HEK293 (cell line): ENCODE data around the gene ATP8A2.

Source experiments
- CTCF ChIA-PET: fragments of 350-600 bp; formaldehyde crosslinking; extraction: SDS; loops from one replicate; lab custom pipeline; 2021; ENCODE audit warnings: antibody characterized with exemption; lab: Yijun Ruan, JAX
- POLR2A ChIA-PET: fragments of 300-600 bp; formaldehyde crosslinking; extraction: SDS; loops from one replicate; lab custom pipeline; 2020; ENCODE audit warnings: antibody characterized with exemption, inconsistent platforms; lab: Yijun Ruan, JAX
- H3K27ac ChIP-seq: fragments of 200-500 bp; sonication (Bioruptor generic); 2 replicates; pipeline ENCODE4 v1.5.1; 2014; ENCODE audit warnings: low read depth, low read length, control low read depth, inconsistent platforms; ENCODE audit errors: extremely low read depth
- H3K36me3 ChIP-seq, 2 experiments: fragments of 200-500 bp in 1 of 2; sonication (Bioruptor generic) in 1 of 2; 1 replicate in 1 of 2; 2 replicates in 1 of 2; pipeline ENCODE4 v1.5.1; 2014 to 2017; ENCODE audit warnings: inconsistent platforms in 2 of 2, low read length in 2 of 2; ENCODE audit not compliant: control insufficient read depth in 2 of 2, insufficient read depth in 1 of 2
- H3K4me1 ChIP-seq: fragments of 200-500 bp; sonication (Bioruptor generic); 2 replicates; pipeline ENCODE4 v1.5.1; 2014; ENCODE audit warnings: mild to moderate bottlenecking, low read length, inconsistent platforms; ENCODE audit not compliant: control insufficient read depth, insufficient read depth
- H3K4me3 ChIP-seq: 2 replicates; pipeline ENCODE4 v1.5.1; 2011; ENCODE audit warnings: low read depth, mild to moderate bottlenecking, control low read depth, low read length, moderate library complexity
- H3K9me3 ChIP-seq: fragments of 200-500 bp; sonication (Bioruptor generic); 2 replicates; pipeline ENCODE4 v1.5.1; 2014; ENCODE audit warnings: low read depth, low read length, inconsistent platforms; ENCODE audit not compliant: control insufficient read depth, insufficient read depth
- BCL11A ChIP-seq: fragments of 450-650 bp; formaldehyde crosslinking; IDR thresholded peaks from 2 replicates; pipeline ENCODE4 v1.5.1; 2016; ENCODE audit warnings: low read depth, missing biosample characterization, missing genetic modification characterization
- IKZF3 ChIP-seq: fragments of 450-650 bp; IDR thresholded peaks from 2 replicates; pipeline ENCODE4 v1.5.0; 2018; ENCODE audit warnings: missing biosample characterization, mild to moderate bottlenecking, missing genetic modification characterization, moderate library complexity
- SCRT2 ChIP-seq: fragments of 450-650 bp; formaldehyde crosslinking; IDR thresholded peaks from 2 replicates; pipeline ENCODE4 v1.5.1; 2016; ENCODE audit warnings: missing biosample characterization, missing genetic modification characterization
- ZFP3 ChIP-seq: fragments of 450-650 bp; formaldehyde crosslinking; IDR thresholded peaks from 2 replicates; pipeline ENCODE4 v1.5.1; 2016; ENCODE audit warnings: low read depth, missing biosample characterization, missing genetic modification characterization
- ZNF140 ChIP-seq: fragments of 450-650 bp; formaldehyde crosslinking; IDR thresholded peaks from 2 replicates; pipeline ENCODE4 v1.5.1; 2016; ENCODE audit warnings: missing biosample characterization, missing genetic modification characterization
- ZNF211 ChIP-seq: fragments of 450-650 bp; formaldehyde crosslinking; IDR thresholded peaks from 2 replicates; pipeline ENCODE4 v1.5.1; 2016; ENCODE audit warnings: low read depth, missing biosample characterization, missing genetic modification characterization
- ZNF292 ChIP-seq: fragments of 450-650 bp; formaldehyde crosslinking; IDR thresholded peaks from 2 replicates; pipeline ENCODE4 v1.5.1; 2016; ENCODE audit warnings: low read depth, missing biosample characterization, missing genetic modification characterization, borderline replicate concordance
- ZNF366 ChIP-seq: fragments of 450-650 bp; formaldehyde crosslinking; conservative IDR thresholded peaks from 2 replicates; pipeline ENCODE4 v1.5.1; 2016; ENCODE audit warnings: missing biosample characterization, missing genetic modification characterization
- ZNF76 ChIP-seq: fragments of 450-650 bp; formaldehyde crosslinking; IDR thresholded peaks from 2 replicates; pipeline ENCODE4; 2016; ENCODE audit warnings: low read depth, missing biosample characterization, missing genetic modification characterization, borderline replicate concordance
- TF ChIP-seq, protein P1 (sequence below): fragments of 450-650 bp; formaldehyde crosslinking; conservative IDR thresholded peaks from 2 replicates; pipeline ENCODE4 v1.5.1; 2016; ENCODE audit warnings: low read depth, missing biosample characterization, missing genetic modification characterization
- TF ChIP-seq, protein P2 (sequence below): sonication (generic); formaldehyde crosslinking; IDR thresholded peaks from 2 replicates; pipeline ENCODE4 v1.8.1; 2022; ENCODE audit warnings: mild to moderate bottlenecking, moderate library complexity, missing genetic modification reagents
- TF ChIP-seq, protein P3 (sequence below): fragments of 450-650 bp; formaldehyde crosslinking; IDR thresholded peaks from 2 replicates; pipeline ENCODE4 v1.5.1; 2017; ENCODE audit warnings: missing biosample characterization, missing genetic modification characterization
- TF ChIP-seq, protein P4 (sequence below): fragments of 450-650 bp; formaldehyde crosslinking; IDR thresholded peaks from 2 replicates; pipeline ENCODE4 v1.5.1; 2016; ENCODE audit warnings: missing biosample characterization, missing genetic modification characterization, low read depth
- TF ChIP-seq, protein P5 (sequence below): fragments of 450-650 bp; formaldehyde crosslinking; IDR thresholded peaks from 2 replicates; pipeline ENCODE4 v1.5.1; 2016; ENCODE audit warnings: missing biosample characterization, missing genetic modification characterization
- TF ChIP-seq, protein P6 (sequence below): fragments of 450-650 bp; formaldehyde crosslinking; IDR thresholded peaks from 2 replicates; pipeline ENCODE4 v1.5.1; 2016; ENCODE audit warnings: missing biosample characterization, missing genetic modification characterization

ATP8A2 gene

DNA sequence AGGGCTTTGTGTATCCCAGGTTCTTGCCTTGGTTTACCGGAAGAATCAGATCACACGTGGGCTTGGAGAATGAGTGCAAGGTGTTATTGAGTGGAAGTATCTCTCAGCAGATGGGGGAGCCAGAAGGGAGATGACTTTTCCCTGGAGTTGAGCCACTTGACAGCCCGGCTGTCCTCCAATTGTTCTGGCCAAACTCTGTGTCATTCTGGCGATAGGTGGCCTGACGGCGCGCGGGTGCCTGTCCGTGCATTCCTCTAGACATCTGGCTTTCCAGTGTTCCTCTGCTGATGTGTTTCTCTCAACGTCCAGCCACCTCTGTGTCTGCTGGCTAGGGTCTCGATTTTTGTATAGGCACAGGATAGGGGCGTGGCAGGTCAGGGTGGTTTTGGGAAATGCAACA is 498.2 kb downstream of the ATP8A2 start:
- no peaks in the 10 kb centered on the region for H3K4me1 ChIP-seq
- CTCF ChIA-PET: no interaction called here
- TF ChIP-seq ZNF140 (tag by site-specific recombination): no peak
- TF ChIP-seq, protein P1, sequence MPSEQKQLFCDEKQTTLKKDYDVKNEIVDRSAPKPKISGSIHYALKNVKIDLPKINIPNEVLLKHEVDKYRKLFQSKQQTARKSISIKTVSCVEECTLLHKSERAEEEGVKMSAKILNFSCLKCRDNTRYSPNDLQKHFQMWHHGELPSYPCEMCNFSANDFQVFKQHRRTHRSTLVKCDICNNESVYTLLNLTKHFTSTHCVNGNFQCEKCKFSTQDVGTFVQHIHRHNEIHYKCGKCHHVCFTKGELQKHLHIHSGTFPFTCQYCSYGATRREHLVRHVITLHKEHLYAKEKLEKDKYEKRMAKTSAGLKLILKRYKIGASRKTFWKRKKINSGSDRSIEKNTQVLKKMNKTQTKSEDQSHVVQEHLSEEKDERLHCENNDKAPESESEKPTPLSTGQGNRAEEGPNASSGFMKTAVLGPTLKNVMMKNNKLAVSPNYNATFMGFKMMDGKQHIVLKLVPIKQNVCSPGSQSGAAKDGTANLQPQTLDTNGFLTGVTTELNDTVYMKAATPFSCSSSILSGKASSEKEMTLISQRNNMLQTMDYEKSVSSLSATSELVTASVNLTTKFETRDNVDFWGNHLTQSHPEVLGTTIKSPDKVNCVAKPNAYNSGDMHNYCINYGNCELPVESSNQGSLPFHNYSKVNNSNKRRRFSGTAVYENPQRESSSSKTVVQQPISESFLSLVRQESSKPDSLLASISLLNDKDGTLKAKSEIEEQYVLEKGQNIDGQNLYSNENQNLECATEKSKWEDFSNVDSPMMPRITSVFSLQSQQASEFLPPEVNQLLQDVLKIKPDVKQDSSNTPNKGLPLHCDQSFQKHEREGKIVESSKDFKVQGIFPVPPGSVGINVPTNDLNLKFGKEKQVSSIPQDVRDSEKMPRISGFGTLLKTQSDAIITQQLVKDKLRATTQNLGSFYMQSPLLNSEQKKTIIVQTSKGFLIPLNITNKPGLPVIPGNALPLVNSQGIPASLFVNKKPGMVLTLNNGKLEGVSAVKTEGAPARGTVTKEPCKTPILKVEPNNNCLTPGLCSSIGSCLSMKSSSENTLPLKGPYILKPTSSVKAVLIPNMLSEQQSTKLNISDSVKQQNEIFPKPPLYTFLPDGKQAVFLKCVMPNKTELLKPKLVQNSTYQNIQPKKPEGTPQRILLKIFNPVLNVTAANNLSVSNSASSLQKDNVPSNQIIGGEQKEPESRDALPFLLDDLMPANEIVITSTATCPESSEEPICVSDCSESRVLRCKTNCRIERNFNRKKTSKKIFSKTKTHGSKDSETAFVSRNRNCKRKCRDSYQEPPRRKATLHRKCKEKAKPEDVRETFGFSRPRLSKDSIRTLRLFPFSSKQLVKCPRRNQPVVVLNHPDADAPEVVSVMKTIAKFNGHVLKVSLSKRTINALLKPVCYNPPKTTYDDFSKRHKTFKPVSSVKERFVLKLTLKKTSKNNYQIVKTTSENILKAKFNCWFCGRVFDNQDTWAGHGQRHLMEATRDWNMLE: no peak
- TF ChIP-seq, protein P2, sequence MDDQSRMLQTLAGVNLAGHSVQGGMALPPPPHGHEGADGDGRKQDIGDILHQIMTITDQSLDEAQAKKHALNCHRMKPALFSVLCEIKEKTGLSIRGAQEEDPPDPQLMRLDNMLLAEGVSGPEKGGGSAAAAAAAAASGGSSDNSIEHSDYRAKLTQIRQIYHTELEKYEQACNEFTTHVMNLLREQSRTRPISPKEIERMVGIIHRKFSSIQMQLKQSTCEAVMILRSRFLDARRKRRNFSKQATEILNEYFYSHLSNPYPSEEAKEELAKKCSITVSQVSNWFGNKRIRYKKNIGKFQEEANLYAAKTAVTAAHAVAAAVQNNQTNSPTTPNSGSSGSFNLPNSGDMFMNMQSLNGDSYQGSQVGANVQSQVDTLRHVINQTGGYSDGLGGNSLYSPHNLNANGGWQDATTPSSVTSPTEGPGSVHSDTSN (CRISPR knock-in tag): no peak
- TF ChIP-seq, protein P3, sequence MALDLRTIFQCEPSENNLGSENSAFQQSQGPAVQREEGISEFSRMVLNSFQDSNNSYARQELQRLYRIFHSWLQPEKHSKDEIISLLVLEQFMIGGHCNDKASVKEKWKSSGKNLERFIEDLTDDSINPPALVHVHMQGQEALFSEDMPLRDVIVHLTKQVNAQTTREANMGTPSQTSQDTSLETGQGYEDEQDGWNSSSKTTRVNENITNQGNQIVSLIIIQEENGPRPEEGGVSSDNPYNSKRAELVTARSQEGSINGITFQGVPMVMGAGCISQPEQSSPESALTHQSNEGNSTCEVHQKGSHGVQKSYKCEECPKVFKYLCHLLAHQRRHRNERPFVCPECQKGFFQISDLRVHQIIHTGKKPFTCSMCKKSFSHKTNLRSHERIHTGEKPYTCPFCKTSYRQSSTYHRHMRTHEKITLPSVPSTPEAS: no peak
- no peak for TF ChIP-seq IKZF3
- no peak for TF ChIP-seq SCRT2
- no peak for TF ChIP-seq ZNF366 (tag by site-specific recombination)
- TF ChIP-seq BCL11A (tag by site-specific recombination): no peak
- no peak for TF ChIP-seq ZNF76 (tag by site-specific recombination)
- TF ChIP-seq, protein P4, sequence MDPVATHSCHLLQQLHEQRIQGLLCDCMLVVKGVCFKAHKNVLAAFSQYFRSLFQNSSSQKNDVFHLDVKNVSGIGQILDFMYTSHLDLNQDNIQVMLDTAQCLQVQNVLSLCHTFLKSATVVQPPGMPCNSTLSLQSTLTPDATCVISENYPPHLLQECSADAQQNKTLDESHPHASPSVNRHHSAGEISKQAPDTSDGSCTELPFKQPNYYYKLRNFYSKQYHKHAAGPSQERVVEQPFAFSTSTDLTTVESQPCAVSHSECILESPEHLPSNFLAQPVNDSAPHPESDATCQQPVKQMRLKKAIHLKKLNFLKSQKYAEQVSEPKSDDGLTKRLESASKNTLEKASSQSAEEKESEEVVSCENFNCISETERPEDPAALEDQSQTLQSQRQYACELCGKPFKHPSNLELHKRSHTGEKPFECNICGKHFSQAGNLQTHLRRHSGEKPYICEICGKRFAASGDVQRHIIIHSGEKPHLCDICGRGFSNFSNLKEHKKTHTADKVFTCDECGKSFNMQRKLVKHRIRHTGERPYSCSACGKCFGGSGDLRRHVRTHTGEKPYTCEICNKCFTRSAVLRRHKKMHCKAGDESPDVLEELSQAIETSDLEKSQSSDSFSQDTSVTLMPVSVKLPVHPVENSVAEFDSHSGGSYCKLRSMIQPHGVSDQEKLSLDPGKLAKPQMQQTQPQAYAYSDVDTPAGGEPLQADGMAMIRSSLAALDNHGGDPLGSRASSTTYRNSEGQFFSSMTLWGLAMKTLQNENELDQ (tag by site-specific recombination): no peak
- TF ChIP-seq, protein P5, sequence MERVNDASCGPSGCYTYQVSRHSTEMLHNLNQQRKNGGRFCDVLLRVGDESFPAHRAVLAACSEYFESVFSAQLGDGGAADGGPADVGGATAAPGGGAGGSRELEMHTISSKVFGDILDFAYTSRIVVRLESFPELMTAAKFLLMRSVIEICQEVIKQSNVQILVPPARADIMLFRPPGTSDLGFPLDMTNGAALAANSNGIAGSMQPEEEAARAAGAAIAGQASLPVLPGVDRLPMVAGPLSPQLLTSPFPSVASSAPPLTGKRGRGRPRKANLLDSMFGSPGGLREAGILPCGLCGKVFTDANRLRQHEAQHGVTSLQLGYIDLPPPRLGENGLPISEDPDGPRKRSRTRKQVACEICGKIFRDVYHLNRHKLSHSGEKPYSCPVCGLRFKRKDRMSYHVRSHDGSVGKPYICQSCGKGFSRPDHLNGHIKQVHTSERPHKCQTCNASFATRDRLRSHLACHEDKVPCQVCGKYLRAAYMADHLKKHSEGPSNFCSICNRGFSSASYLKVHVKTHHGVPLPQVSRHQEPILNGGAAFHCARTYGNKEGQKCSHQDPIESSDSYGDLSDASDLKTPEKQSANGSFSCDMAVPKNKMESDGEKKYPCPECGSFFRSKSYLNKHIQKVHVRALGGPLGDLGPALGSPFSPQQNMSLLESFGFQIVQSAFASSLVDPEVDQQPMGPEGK: no peak
- TF ChIP-seq, protein P6, sequence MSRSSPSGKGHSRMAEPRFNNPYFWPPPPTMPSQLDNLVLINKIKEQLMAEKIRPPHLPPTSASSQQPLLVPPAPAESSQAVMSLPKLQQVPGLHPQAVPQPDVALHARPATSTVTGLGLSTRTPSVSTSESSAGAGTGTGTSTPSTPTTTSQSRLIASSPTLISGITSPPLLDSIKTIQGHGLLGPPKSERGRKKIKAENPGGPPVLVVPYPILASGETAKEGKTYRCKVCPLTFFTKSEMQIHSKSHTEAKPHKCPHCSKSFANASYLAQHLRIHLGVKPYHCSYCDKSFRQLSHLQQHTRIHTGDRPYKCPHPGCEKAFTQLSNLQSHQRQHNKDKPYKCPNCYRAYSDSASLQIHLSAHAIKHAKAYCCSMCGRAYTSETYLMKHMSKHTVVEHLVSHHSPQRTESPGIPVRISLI (tag by site-specific recombination): no peak
- no peak for TF ChIP-seq ZNF211 (tag by site-specific recombination)
- TF ChIP-seq ZNF292 (tag by site-specific recombination): no peak
- TF ChIP-seq ZFP3 (tag by site-specific recombination): no peak

More for the DNA sequence above, 498.2 kb downstream of the ATP8A2 start:
- Histone ChIP-seq H3K9me3 (no peaks in the 10 kb centered on the region), H3K4me3 (no peak overlapping the region), H3K27ac (no peak overlapping the region), H3K36me3 (no peaks in the 10 kb centered on the region)
- POLR2A ChIA-PET: no interaction called here
